ENCODE results near the gene NTNG2.

NTNG2 gene

GRCh38 chr9:132266017-132266416, 104.2 kb downstream of the NTNG2 start:
- no peak for DNase-seq (ENCODE audit: low spot score)

DNA sequence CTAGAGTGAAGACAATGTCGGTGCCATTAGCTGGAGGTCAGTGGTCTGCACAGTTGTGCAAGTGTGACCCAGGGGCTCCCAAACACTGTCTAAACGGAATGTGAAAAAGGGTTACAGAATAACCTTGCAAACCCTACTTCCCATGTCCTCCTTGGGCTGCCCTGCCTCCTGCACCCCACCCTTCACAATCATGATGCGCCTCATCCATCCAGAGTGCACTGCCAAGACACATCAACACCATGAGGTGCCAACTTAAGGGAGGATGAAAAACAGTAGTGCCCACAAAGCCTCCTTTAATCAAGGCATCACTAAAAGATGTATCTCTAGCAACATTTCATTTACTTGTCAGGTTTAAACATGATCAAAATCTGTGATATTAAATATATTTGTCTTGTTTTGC, 105.8 kb downstream of the NTNG2 start:
- no peak for DNase-seq (ENCODE audit: low spot score)

DNA sequence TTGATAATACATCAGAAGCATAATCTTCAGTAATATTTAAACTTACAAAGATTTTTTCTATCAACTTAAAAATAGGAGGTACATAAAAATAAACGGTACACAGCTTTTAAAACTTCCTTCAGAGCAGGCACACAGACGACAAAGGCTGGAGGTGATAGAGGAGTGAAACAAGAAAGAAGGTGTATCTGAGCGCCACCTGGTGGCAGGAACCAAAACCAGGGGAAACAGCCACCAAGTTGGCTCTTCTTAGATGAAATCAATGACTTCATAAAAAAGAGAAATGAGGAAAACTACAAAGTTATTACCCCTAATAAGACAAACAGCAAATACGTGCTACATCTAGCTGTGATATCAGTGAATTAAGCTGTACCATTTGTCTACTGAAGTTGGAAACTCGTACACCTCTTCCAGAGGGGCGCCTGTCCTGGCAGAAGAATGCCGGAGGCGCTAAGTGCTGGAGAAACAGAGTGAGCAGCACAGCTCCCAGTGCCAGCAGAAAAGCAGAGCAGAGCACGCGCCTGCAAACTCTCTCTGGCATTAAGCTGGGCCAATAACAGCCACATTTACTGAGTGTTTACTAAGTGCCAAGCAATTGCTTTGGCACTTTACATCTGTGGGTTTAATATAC, 107.0 kb downstream of the NTNG2 start:
- peak; percentile 64 for DNase-seq (ENCODE audit: low spot score)

DNA sequence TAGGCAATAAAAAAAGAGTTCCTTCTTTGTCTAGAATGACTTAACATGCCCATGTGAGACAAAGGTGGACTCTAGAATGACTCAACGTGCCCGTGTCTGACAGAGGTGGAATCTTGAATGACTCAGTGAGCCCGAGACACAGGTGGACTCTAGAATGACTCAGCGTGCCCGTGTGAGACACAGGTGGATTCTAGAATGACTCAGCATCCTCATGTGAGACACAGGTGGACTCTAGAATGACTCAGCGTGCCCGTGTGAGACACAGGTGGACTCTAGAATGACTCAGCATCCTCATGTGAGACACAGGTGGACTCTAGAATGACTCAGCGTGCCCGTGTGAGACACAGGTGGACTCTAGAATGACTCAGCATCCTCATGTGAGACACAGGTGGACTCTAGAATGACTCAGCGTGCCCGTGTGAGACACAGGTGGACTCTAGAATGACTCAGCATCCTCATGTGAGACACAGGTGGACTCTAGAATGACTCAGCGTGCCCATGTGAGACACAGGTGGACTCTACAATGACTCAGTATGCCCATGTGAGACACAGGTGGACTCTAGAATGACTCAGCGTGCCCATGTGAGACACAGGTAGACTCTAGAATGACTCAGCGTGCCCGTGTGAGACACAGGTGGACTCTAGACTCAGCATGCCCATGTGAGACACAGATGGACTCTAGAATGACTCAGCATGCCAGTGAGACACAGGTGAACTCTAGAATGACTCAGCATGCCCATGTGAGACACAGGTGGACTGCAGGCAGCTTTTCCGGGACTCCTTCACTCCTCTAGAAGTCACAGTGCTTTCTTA, 108.1 kb downstream of the NTNG2 start:
- peak; percentile 94 for DNase-seq (ENCODE audit: low spot score)

- DNase-seq (ENCODE audit: low spot score): no peak
Measured at GRCh38 chr9:132274861-132275260, 113.0 kb downstream of the NTNG2 start.

- DNase-seq (ENCODE audit: low spot score): no peak
Measured at GRCh38 chr9:132283165-132283564, 121.3 kb downstream of the NTNG2 start.

DNA sequence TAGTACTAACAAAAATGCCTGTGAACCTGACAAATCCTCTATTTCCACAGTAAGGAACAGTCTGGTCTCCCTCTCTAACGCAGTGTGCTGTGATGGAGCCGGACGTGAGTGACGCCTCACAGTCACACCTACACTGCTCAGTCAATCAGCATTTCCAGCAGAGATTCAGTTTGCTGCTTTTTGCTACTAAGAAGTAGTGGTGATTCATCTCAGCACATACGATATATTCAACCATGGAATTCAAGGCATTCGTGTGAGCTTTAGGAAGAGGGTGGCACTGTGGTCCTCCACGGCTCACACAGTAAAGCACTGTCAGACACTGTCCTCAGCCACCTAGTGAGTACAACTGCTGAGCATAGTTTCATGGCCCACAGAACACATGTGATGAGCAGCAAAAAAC, 122.0 kb downstream of the NTNG2 start:
- no peak for DNase-seq (ENCODE audit: low spot score)

GRCh38 chr9:132287256-132287760, 125.5 kb downstream of the NTNG2 start:
- no peak for DNase-seq (ENCODE audit: low spot score)

- DNase-seq (ENCODE audit: low spot score): no peak
Measured at GRCh38 chr9:132288361-132288760, 126.5 kb downstream of the NTNG2 start.

DNA sequence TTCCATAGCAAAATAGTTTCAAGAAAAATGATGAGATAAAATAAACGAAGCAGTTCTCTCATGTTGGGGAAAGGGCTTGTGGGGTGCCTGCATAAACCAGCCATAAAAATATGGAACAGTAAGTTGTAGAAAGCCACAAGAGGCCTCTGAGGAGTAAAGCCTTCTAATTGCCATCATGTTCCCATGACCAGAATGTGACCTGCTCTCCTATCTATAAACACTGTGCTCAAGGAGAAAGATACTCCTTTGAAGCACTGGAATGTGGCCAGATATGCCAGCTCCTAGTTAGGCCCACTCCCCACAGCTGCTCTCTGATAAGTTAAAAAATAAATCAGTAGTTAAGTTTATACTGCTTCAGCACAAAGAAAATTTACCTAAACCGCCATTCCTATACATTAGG, 127.1 kb downstream of the NTNG2 start:
- no peak for DNase-seq (ENCODE audit: low spot score)

DNA sequence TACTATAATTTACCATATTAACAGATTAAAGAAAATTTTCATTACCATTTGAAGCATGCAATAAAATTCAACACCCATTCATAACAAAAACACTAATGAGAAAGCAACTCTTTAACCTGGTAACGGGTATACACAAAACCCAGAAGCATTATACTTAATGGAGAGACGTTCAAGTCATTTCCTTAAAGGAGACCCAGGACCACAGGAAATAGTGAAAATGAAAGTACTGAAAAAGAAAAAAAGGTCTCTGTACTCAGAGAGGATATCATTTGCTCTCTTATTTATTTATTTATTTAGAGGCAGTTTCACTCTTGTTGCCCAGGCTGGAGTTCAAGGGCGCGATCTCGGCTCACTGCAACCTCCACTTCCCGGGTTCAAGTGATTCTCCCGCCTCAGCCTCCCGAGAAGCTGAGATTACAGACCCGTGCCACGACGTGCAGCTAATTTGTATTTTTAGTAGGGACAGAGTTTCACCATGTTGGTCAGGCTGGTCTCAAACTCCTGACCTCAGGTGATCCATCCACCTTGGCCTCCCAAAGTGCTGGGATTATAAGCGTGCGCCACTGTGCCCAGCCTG, 131.4 kb downstream of the NTNG2 start:
- DNase-seq (ENCODE audit: low spot score): no peak
